SK-N-SH (cell line): Measurements from ENCODE around the gene PIEZO2. TPM values are rescaled to one million over a fixed set of nuclear protein-coding genes. Genes with fewer than 3 reads are reported as not detected.

ENCODE experiments used
- polyA plus RNA-seq, 3 experiments: library from polyadenylated mRNA; depleted of rRNA; stranded (reverse); fragments of >200 nt; gene quantifications; 2 replicates each; pipeline ENCODE4 v1.2.3, GENCODE V29; 2012
- small RNA-seq, 7 experiments: library from RNA; depleted of rRNA; stranded (forward); fragments of <200 nt; gene quantifications; one replicate each; pipeline ENCODE3, GENCODE V24; 2012

The PIEZO2 gene
- polyA plus RNA-seq, 1 of the 3 experiments (the other 2 are of a cell fraction), result not detected

Small RNA genes within 50 kb of the gene (small RNA-seq; reads per million reads assigned to genes)
- gene AP001180.3 (0 reads per million in 7 experiments), gene AP001180.5 (0 reads per million in 7 experiments), gene MIR6788 (0 reads per million in 7 experiments)
